Smooth muscle cell (in vitro differentiated cells): ENCODE data around the gene BLM. TPM values are rescaled to one million over a fixed set of nuclear protein-coding genes. Genes with fewer than 3 reads are reported as not detected.

Experiments
- DNase-seq: peaks from one replicate; lab custom pipeline; 2025; ENCODE audit not compliant: unreplicated experiment; lab: John Stamatoyannopoulos, UW
- H2AFZ ChIP-seq: fragments of 200-600 bp; sonication (generic); 2 replicates; pipeline ENCODE4 v1.6.0; 2016; ENCODE audit warnings: antibody characterized with exemption, low read depth, mild to moderate bottlenecking
- H3F3A ChIP-seq: fragments of 200-600 bp; sonication (generic); 2 replicates; pipeline ENCODE4 v1.6.0; 2017; ENCODE audit warnings: antibody characterized with exemption, low read depth
- H3K27ac ChIP-seq: fragments of 200-600 bp; sonication (generic); 2 replicates; pipeline ENCODE4 v1.5.1; 2016; ENCODE audit warnings: low read depth, mild to moderate bottlenecking
- H3K27me3 ChIP-seq: fragments of 200-600 bp; sonication (generic); 2 replicates; pipeline ENCODE4 v1.6.1; 2016; ENCODE audit warnings: low read depth, mild to moderate bottlenecking
- H3K36me3 ChIP-seq: fragments of 200-600 bp; sonication (generic); 2 replicates; pipeline ENCODE4 v1.5.1; 2016; ENCODE audit warnings: low read depth
- H3K4me1 ChIP-seq: fragments of 200-600 bp; sonication (generic); 2 replicates; pipeline ENCODE4 v1.5.1; 2016; ENCODE audit warnings: low read depth
- H3K4me2 ChIP-seq: fragments of 200-600 bp; sonication (generic); 2 replicates; pipeline ENCODE4 v1.6.0; 2016; ENCODE audit warnings: mild to moderate bottlenecking
- H3K4me3 ChIP-seq: fragments of 200-600 bp; sonication (generic); 2 replicates; pipeline ENCODE4 v1.5.1; 2016; ENCODE audit warnings: mild to moderate bottlenecking
- H3K79me2 ChIP-seq: fragments of 200-600 bp; sonication (generic); 2 replicates; pipeline ENCODE4 v1.6.0; 2016; ENCODE audit warnings: low read depth, mild to moderate bottlenecking
- H3K9ac ChIP-seq: fragments of 200-600 bp; sonication (generic); 2 replicates; pipeline ENCODE4 v1.6.0; 2016; ENCODE audit warnings: low read depth
- H3K9me3 ChIP-seq: fragments of 200-600 bp; sonication (generic); replicated peaks from 2 replicates; pipeline ENCODE4 v1.5.1; 2016; ENCODE audit warnings: low read depth
- H4K20me1 ChIP-seq: fragments of 200-600 bp; sonication (generic); 2 replicates; pipeline ENCODE4 v1.6.0; 2016; ENCODE audit warnings: low read depth
- WGBS: methylation state at CpG from one replicate; pipeline ENCODE4 v1.1.7; 2016; ENCODE audit warnings: low lambda C conversion rate; 5-methylcytosine and 5-hydroxymethylcytosine counted together
- polyA plus RNA-seq: library from polyadenylated mRNA; unstranded; fragments of >200 nt; fragmentation: Nextera tagmentation; extraction: Ambion mirVana; gene quantifications from 2 replicates; pipeline ENCODE4 v1.2.1, GENCODE V29; 2016
- total RNA-seq: library from RNA; depleted of rRNA; stranded (reverse); fragments of >200 nt; gene quantifications from 2 replicates; pipeline ENCODE4 v1.2.3, GENCODE V29; 2014
- TF ChIP-seq, protein P1 (sequence below): fragments of 200-600 bp; sonication (generic); IDR thresholded peaks from 2 replicates; pipeline ENCODE4 v1.5.1; 2017; ENCODE audit warnings: borderline replicate concordance, mild to moderate bottlenecking, antibody characterized with exemption; ENCODE audit not compliant: insufficient read depth, poor library complexity, severe bottlenecking

BLM gene
- total and polyA plus RNA-seq, 2 experiments from 2014 or later = 3.1 to 4.9 TPM

- Histone ChIP-seq H4K20me1 (no peaks in the 10 kb centered on the region), H2AFZ (no peak overlapping the region), H3K4me2 (no peak overlapping the region), H3K9ac (no peak overlapping the region), H3K27ac (no peak overlapping the region), H3K36me3 (no peaks in the 10 kb centered on the region), H3K79me2 (no peaks in the 10 kb centered on the region), H3K4me1 (no peaks in the 10 kb centered on the region), H3K9me3 (no peaks in the 10 kb centered on the region), H3K27me3 (no peaks in the 10 kb centered on the region), H3K4me3 (no peak overlapping the region), H3F3A (no peaks in the 10 kb centered on the region)
- no peak for DNase-seq
- 96% methylated on average over 4 of the region's 4 CpGs for WGBS
- TF ChIP-seq, protein P1, sequence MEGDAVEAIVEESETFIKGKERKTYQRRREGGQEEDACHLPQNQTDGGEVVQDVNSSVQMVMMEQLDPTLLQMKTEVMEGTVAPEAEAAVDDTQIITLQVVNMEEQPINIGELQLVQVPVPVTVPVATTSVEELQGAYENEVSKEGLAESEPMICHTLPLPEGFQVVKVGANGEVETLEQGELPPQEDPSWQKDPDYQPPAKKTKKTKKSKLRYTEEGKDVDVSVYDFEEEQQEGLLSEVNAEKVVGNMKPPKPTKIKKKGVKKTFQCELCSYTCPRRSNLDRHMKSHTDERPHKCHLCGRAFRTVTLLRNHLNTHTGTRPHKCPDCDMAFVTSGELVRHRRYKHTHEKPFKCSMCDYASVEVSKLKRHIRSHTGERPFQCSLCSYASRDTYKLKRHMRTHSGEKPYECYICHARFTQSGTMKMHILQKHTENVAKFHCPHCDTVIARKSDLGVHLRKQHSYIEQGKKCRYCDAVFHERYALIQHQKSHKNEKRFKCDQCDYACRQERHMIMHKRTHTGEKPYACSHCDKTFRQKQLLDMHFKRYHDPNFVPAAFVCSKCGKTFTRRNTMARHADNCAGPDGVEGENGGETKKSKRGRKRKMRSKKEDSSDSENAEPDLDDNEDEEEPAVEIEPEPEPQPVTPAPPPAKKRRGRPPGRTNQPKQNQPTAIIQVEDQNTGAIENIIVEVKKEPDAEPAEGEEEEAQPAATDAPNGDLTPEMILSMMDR = no peak
Measured at GRCh38 chr15:90763366-90764099, 46.4 kb downstream of the BLM start.

DNA sequence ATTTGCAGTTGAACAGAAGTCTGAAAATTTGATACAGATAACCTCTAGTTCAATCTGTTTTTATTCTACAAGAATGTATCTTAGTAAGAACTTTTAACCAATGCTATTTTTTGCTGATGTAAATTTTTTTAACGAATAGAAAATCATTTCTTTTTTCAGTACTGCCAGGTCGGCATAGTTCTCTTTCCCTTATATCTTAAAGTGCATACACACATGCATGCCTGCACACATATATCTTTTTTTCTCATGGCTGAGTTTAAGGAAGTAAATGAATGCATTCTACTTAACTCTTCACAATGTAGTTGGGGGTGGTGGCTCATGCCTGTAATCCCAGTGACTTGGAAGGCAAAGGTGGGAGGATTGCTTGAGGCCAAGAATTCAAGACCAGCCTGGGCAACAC, 48.4 kb downstream of the BLM start:
- H3K9me3 ChIP-seq = no peaks in the 10 kb centered on the region
- no peak for DNase-seq
- no peaks in the 10 kb centered on the region for H3F3A ChIP-seq
- no peaks in the 10 kb centered on the region for H3K4me1 ChIP-seq
- H4K20me1 ChIP-seq = no peaks in the 10 kb centered on the region
- TF ChIP-seq, protein P1 = no peak
- no peaks in the 10 kb centered on the region for H3K79me2 ChIP-seq
- H3K27me3 ChIP-seq = no peaks in the 10 kb centered on the region
- H3K4me3 ChIP-seq = no peak overlapping the region
- H3K36me3 ChIP-seq = no peaks in the 10 kb centered on the region
- H2AFZ ChIP-seq = no peak overlapping the region
- 98% methylated on average over 2 of the region's 2 CpGs for WGBS
- no peak overlapping the region for H3K9ac ChIP-seq
- H3K27ac ChIP-seq = no peak overlapping the region
- no peak overlapping the region for H3K4me2 ChIP-seq

GRCh38 chr15:90765966-90766365, 48.8 kb downstream of the BLM start:
- no peak overlapping the region for H3K9ac ChIP-seq
- H3K9me3 ChIP-seq = no peaks in the 10 kb centered on the region
- no peaks in the 10 kb centered on the region for H3F3A ChIP-seq
- H3K4me2 ChIP-seq = no peak overlapping the region
- whole genome bisulfite sequencing = 89% methylated on average over 3 of the region's 3 CpGs
- H3K27ac ChIP-seq = no peak overlapping the region
- TF ChIP-seq, protein P1 = no peak
- H3K4me3 ChIP-seq = no peak overlapping the region
- H3K4me1 ChIP-seq = no peaks in the 10 kb centered on the region
- H3K27me3 ChIP-seq = no peaks in the 10 kb centered on the region
- H2AFZ ChIP-seq = no peak overlapping the region
- no peaks in the 10 kb centered on the region for H3K79me2 ChIP-seq
- H3K36me3 ChIP-seq = no peaks in the 10 kb centered on the region
- no peak for DNase-seq
- H4K20me1 ChIP-seq = no peaks in the 10 kb centered on the region

- H3F3A ChIP-seq = no peaks in the 10 kb centered on the region
- no peaks in the 10 kb centered on the region for H3K9me3 ChIP-seq
- no peaks in the 10 kb centered on the region for H4K20me1 ChIP-seq
- no peak overlapping the region for H2AFZ ChIP-seq
- no peak overlapping the region for H3K4me2 ChIP-seq
- TF ChIP-seq, protein P1 = no peak
- no peaks in the 10 kb centered on the region for H3K27me3 ChIP-seq
- no peaks in the 10 kb centered on the region for H3K79me2 ChIP-seq
- H3K9ac ChIP-seq = no peak overlapping the region
- H3K27ac ChIP-seq = no peak overlapping the region
- no peak for DNase-seq
- H3K4me3 ChIP-seq = no peak overlapping the region
- H3K4me1 ChIP-seq = no peaks in the 10 kb centered on the region
- H3K36me3 ChIP-seq = no peaks in the 10 kb centered on the region
- 94% methylated on average over 10 of the region's 10 CpGs for WGBS
Measured at GRCh38 chr15:90769375-90769774, 52.2 kb downstream of the BLM start.
